HCT116 (cell line): ENCODE data around the gene NDUFS3. TPM values are rescaled to one million over a fixed set of nuclear protein-coding genes. Genes with fewer than 3 reads are reported as not detected.
"Not testable (repeated sequence)": the region's sequence is repeated elsewhere in the genome, so short reads cannot be mapped to it uniquely, and the experiment has no call there.

Source experiments
- ATAC-seq: fragments of 200-7000 bp; cut with Tn5 transposase; 2 replicates; pipeline ENCODE4 v1.9.1; 2020; ENCODE audit warnings: mild to moderate bottlenecking, moderate library complexity
- BruUV-seq: library from RNA; stranded (reverse); fragments of 400-500 nt; replicated peaks from 2 replicates; lab custom pipeline; 2021; lab: Mats Ljungman, UMichigan
- CTCF ChIA-PET: fragments of 300-600 bp; sonication (Branson Sonifier 250); formaldehyde crosslinking; loops from one replicate; lab custom pipeline; 2021; ENCODE audit warnings: antibody characterized with exemption; lab: Charles Lee
- POLR2A ChIA-PET: fragments of 300-600, 350-600 bp; sonication (Branson Sonifier 250); formaldehyde crosslinking; loops from one replicate; lab custom pipeline; 2021; ENCODE audit warnings: antibody characterized with exemption; lab: Charles Lee
- RAD21 ChIA-PET, 2 experiments: fragments of 300-600 bp; sonication (Branson Sonifier 250); formaldehyde crosslinking; loops; one replicate each; lab custom pipeline; 2023; ENCODE audit warnings: low total read pairs in 2 of 2; ENCODE audit not compliant: uncharacterized antibody in 2 of 2, unreplicated experiment in 2 of 2, low non-redundant PET in 1 of 2; lab: Charles Lee
- DNase-seq: peaks from one replicate; pipeline ENCODE4 v3.0.0-alpha.2; 2010; ENCODE audit warnings: low read depth, low spot score
- H2AFZ ChIP-seq: fragments of 200-600 bp; shearing (Covaris generic), sonication (generic); 2 replicates; pipeline ENCODE4 v1.6.1; 2017; ENCODE audit warnings: low read depth, mixed run types, mixed read lengths, antibody characterized with exemption, low read length; ENCODE audit not compliant: poor library complexity, severe bottlenecking
- H3K27ac ChIP-seq: 2 replicates; pipeline ENCODE4 v1.5.1; 2012; ENCODE audit warnings: low read depth, low read length
- H3K27me3 ChIP-seq: fragments of 200-600 bp; sonication (generic); 2 replicates; pipeline ENCODE4 v1.6.1; 2016; ENCODE audit warnings: mixed run types, low read length, mixed read lengths; ENCODE audit not compliant: insufficient read depth
- H3K36me3 ChIP-seq, 2 experiments: fragments of 200-500 bp in 1 of 2; fragments of 200-600 bp in 1 of 2; sonication (Bioruptor generic) in 1 of 2; sonication (generic) in 1 of 2; 2 replicates each; pipeline versions ENCODE4 v1.5.1 to v1.6.1; 2014 to 2016; ENCODE audit warnings: low read length in 2 of 2, inconsistent platforms in 1 of 2, mixed read lengths in 1 of 2, mixed run types in 1 of 2; ENCODE audit not compliant: insufficient read depth in 2 of 2, control insufficient read depth in 1 of 2
- H3K4me1 ChIP-seq, 2 experiments: fragments of 200-600 bp in 1 of 2; sonication (generic) in 1 of 2; 2 replicates each; pipeline versions ENCODE4 v1.5.1 to v1.6.1; 2012 to 2017; ENCODE audit warnings: low read length in 2 of 2, inconsistent platforms in 1 of 2, mild to moderate bottlenecking in 1 of 2, mixed read lengths in 1 of 2, mixed run types in 1 of 2, moderate library complexity in 1 of 2; ENCODE audit not compliant: insufficient read depth in 2 of 2, control insufficient read depth in 1 of 2
- H3K4me2 ChIP-seq: fragments of 200-600 bp; sonication (generic); 2 replicates; pipeline ENCODE4 v1.6.1; 2017; ENCODE audit warnings: mixed run types, low read length, mixed read lengths
- H3K4me3 ChIP-seq, 2 experiments: fragments of 200-600 bp in 1 of 2; sonication (generic) in 1 of 2; replicated peaks in 1 of 2; 2 replicates each; pipeline ENCODE4 v1.5.1; 2011 to 2016; ENCODE audit warnings: low read length in 2 of 2, control low read depth in 1 of 2, low read depth in 1 of 2, mild to moderate bottlenecking in 1 of 2, mixed read lengths in 1 of 2, mixed run types in 1 of 2
- H3K79me2 ChIP-seq: fragments of 200-600 bp; sonication (generic); 2 replicates; pipeline ENCODE4 v1.6.1; 2017; ENCODE audit warnings: mild to moderate bottlenecking, mixed run types, low read length, moderate library complexity, mixed read lengths; ENCODE audit not compliant: insufficient read depth
- H3K9ac ChIP-seq: fragments of 200-600 bp; sonication (generic); 2 replicates; pipeline ENCODE4 v1.6.1; 2016; ENCODE audit warnings: low read length, mixed read lengths
- H3K9me2 ChIP-seq: fragments of 200-600 bp; sonication (generic), shearing (Covaris generic); 2 replicates; pipeline ENCODE4 v1.6.1; 2017; ENCODE audit warnings: mixed run types, mild to moderate bottlenecking, moderate library complexity; ENCODE audit not compliant: insufficient read depth
- H3K9me3 ChIP-seq, 2 experiments: fragments of 200-500 bp in 1 of 2; fragments of 200-600 bp in 1 of 2; sonication (Bioruptor generic) in 1 of 2; sonication (generic) in 1 of 2; 2 replicates each; pipeline ENCODE4 v1.6.1; 2014 to 2017; ENCODE audit warnings: low read length in 2 of 2, mixed read lengths in 2 of 2, inconsistent platforms in 1 of 2, low read depth in 1 of 2, mild to moderate bottlenecking in 1 of 2, mixed run types in 1 of 2, moderate library complexity in 1 of 2; ENCODE audit not compliant: control insufficient read depth in 1 of 2, insufficient read depth in 1 of 2
- H4K20me1 ChIP-seq: fragments of 200-600 bp; sonication (generic), shearing (Covaris generic); 2 replicates; pipeline ENCODE4 v1.6.1; 2017; ENCODE audit warnings: mixed run types, mild to moderate bottlenecking, moderate library complexity; ENCODE audit not compliant: insufficient read depth
- CBX3 ChIP-seq: IDR thresholded peaks from 2 replicates; pipeline ENCODE4 v1.6.1; 2012; ENCODE audit warnings: low read depth
- EGR1 ChIP-seq: IDR thresholded peaks from 2 replicates; pipeline ENCODE4 v1.6.1; 2012; ENCODE audit warnings: low read depth
- EZH2 ChIP-seq: fragments of 200-600 bp; sonication (generic); IDR thresholded peaks from 2 replicates; pipeline ENCODE4 v1.6.1; 2017; ENCODE audit warnings: antibody characterized with exemption, mixed run types
- EZH2phosphoT487 ChIP-seq: fragments of 200-600 bp; IDR thresholded peaks from 2 replicates; pipeline ENCODE4 v1.6.1; 2018; ENCODE audit warnings: antibody characterized with exemption, borderline replicate concordance
- FOSL1 ChIP-seq: IDR thresholded peaks from 2 replicates; pipeline ENCODE4 v1.6.1; 2012; ENCODE audit warnings: low read depth
- JUND ChIP-seq: IDR thresholded peaks from 2 replicates; pipeline ENCODE4 v1.6.1; 2012
- POLR2A ChIP-seq: IDR thresholded peaks from 2 replicates; pipeline ENCODE4 v1.7.0; 2011; ENCODE audit warnings: borderline replicate concordance; ENCODE audit not compliant: insufficient read depth, insufficient read length; ENCODE audit errors: extremely low read depth
- POLR2AphosphoS5 ChIP-seq: IDR thresholded peaks from 2 replicates; pipeline ENCODE4 v1.6.1; 2011; ENCODE audit warnings: mild to moderate bottlenecking, low read depth, low read length, moderate library complexity
- RAD21 ChIP-seq: IDR thresholded peaks from 2 replicates; pipeline ENCODE4 v1.6.1; 2012; ENCODE audit warnings: low read depth, mild to moderate bottlenecking
- SIN3A ChIP-seq: IDR thresholded peaks from 2 replicates; pipeline ENCODE4 v1.6.1; 2012; ENCODE audit warnings: low read depth
- SP1 ChIP-seq: IDR thresholded peaks from 2 replicates; pipeline ENCODE4 v1.6.1; 2012; ENCODE audit warnings: low read depth
- SRF ChIP-seq: IDR thresholded peaks from 2 replicates; pipeline ENCODE4 v1.6.1; 2012; ENCODE audit warnings: low read depth
- TCF7L2 ChIP-seq: IDR thresholded peaks from 2 replicates; pipeline ENCODE4 v1.7.0; 2011; ENCODE audit warnings: borderline replicate concordance, inconsistent platforms; ENCODE audit not compliant: insufficient read depth, insufficient read length; ENCODE audit errors: extremely low read depth
- YY1 ChIP-seq: IDR thresholded peaks from 2 replicates; pipeline ENCODE4 v1.6.1; 2011; ENCODE audit warnings: low read length, low read depth, moderate library complexity, mild to moderate bottlenecking; ENCODE audit not compliant: insufficient replicate concordance; ENCODE audit errors: extremely low read depth
- ZFX ChIP-seq: fragments of 450-650 bp; IDR thresholded peaks from 2 replicates; pipeline ENCODE4 v1.6.1; 2017
- intact Hi-C: fragments of 100-400 bp; cut with micrococcal nuclease; formaldehyde crosslinking; loops from 2 replicates; pipeline ENCODE4 v1.10.0; 2022
- total RNA-seq: library from RNA; stranded (reverse); gene quantifications from one replicate; pipeline ENCODE4 v1.2.1, GENCODE V29; 2021; ENCODE audit not compliant: unreplicated experiment
- TF ChIP-seq, protein P1 (sequence below): IDR thresholded peaks from 2 replicates; pipeline ENCODE4 v1.6.1; 2011; ENCODE audit warnings: mild to moderate bottlenecking, low read length, moderate library complexity; ENCODE audit not compliant: insufficient replicate concordance; ENCODE audit errors: extremely low read depth
- TF ChIP-seq, protein P2 (sequence below): IDR thresholded peaks from 2 replicates; pipeline ENCODE4 v1.6.1; 2012; ENCODE audit warnings: low read depth

NDUFS3 gene
- total RNA-seq, 1 experiment from 2014 or later = 134 TPM

DNA sequence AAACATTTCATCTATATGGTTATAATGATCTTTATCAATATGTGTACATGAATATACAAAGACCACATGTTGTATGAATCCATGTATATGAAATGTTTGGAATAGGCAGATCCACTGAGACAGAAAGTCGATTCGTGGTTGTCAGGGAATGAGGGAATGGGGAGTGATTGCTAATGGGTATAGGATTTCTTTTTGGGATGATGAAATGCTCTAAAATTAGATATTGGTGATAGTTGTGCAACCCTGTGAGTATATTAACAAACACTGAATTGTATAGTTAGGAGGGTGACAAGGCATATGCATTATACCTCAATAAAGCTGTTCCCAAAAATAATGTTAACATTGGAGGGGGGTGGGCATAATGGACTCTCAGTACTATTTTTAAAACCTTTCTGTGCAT is 18.4 kb upstream of the NDUFS3 start:
- DNase-seq (no peak), ATAC-seq (no peak)
- H4K20me1 ChIP-seq = no peaks in the 10 kb centered on the region
- no peak overlapping the region for H3K4me2 ChIP-seq
- ChIA-PET CTCF (no interaction called here), POLR2A (no interaction called here), RAD21 (no interaction called here)
- BruUV-seq = no TSS peak
- H3K4me1 ChIP-seq = peaks cover 6 to 15% of the 10 kb centered on the region in 2 experiments
- H3K9ac ChIP-seq = no peak overlapping the region
- no peak overlapping the region for H3K4me3 ChIP-seq
- H2AFZ ChIP-seq = no peak overlapping the region
- no peak overlapping the region for H3K27ac ChIP-seq
- intact Hi-C loops = no loop called here
- H3K27me3 ChIP-seq = no peaks in the 10 kb centered on the region
- H3K36me3 ChIP-seq = no peaks in the 10 kb centered on the region
- TF ChIP-seq ZFX (no peak), RAD21 (no peak), CBX3 (no peak), EZH2 (no peak), EZH2phosphoT487 (no peak), SRF (no peak), POLR2A (no peak), YY1 (no peak), JUND (no peak), POLR2AphosphoS5 (no peak), TCF7L2 (no peak), SP1 (no peak), EGR1 (no peak), FOSL1 (no peak), SIN3A (no peak)
- TF ChIP-seq, protein P1, sequence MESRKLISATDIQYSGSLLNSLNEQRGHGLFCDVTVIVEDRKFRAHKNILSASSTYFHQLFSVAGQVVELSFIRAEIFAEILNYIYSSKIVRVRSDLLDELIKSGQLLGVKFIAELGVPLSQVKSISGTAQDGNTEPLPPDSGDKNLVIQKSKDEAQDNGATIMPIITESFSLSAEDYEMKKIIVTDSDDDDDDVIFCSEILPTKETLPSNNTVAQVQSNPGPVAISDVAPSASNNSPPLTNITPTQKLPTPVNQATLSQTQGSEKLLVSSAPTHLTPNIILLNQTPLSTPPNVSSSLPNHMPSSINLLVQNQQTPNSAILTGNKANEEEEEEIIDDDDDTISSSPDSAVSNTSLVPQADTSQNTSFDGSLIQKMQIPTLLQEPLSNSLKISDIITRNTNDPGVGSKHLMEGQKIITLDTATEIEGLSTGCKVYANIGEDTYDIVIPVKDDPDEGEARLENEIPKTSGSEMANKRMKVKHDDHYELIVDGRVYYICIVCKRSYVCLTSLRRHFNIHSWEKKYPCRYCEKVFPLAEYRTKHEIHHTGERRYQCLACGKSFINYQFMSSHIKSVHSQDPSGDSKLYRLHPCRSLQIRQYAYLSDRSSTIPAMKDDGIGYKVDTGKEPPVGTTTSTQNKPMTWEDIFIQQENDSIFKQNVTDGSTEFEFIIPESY = no peak
- TF ChIP-seq, protein P2, sequence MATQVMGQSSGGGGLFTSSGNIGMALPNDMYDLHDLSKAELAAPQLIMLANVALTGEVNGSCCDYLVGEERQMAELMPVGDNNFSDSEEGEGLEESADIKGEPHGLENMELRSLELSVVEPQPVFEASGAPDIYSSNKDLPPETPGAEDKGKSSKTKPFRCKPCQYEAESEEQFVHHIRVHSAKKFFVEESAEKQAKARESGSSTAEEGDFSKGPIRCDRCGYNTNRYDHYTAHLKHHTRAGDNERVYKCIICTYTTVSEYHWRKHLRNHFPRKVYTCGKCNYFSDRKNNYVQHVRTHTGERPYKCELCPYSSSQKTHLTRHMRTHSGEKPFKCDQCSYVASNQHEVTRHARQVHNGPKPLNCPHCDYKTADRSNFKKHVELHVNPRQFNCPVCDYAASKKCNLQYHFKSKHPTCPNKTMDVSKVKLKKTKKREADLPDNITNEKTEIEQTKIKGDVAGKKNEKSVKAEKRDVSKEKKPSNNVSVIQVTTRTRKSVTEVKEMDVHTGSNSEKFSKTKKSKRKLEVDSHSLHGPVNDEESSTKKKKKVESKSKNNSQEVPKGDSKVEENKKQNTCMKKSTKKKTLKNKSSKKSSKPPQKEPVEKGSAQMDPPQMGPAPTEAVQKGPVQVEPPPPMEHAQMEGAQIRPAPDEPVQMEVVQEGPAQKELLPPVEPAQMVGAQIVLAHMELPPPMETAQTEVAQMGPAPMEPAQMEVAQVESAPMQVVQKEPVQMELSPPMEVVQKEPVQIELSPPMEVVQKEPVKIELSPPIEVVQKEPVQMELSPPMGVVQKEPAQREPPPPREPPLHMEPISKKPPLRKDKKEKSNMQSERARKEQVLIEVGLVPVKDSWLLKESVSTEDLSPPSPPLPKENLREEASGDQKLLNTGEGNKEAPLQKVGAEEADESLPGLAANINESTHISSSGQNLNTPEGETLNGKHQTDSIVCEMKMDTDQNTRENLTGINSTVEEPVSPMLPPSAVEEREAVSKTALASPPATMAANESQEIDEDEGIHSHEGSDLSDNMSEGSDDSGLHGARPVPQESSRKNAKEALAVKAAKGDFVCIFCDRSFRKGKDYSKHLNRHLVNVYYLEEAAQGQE = no peak
- H3K9me2 ChIP-seq = no peaks in the 10 kb centered on the region
- no peaks in the 10 kb centered on the region for H3K9me3 ChIP-seq
- H3K79me2 ChIP-seq = no peaks in the 10 kb centered on the region; the same call in 1 of the 2 replicates

DNA sequence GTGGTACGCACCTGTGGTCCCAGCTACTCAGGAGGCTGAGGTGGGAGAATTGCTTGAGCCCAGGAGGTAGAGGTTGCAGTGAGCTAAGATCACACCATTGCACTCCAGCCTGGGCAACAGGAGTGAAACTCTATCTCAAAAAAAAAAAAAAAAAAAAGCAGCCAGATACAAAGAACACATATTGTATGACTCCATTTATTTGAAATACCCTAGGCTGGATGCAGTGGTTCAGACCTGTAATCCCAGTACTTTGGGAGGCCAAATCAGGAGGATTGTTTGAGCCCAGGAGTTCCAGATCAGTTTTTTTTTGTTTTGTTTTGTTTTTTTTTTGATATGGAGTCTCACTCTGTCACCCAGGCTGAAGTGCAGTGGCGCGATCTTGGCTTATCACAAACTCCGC is 16.5 kb upstream of the NDUFS3 start:
- H3K79me2 ChIP-seq = peaks cover 19% of the 10 kb centered on the region
- RAD21 ChIA-PET, H2AFZ ChIP-seq, CTCF ChIA-PET, H3K9me3 ChIP-seq, DNase-seq, H4K20me1 ChIP-seq, intact Hi-C loops, H3K27me3 ChIP-seq, POLR2A ChIA-PET, H3K4me3 ChIP-seq, H3K9ac ChIP-seq, H3K27ac ChIP-seq, H3K4me2 ChIP-seq, ATAC-seq, H3K9me2 ChIP-seq, H3K36me3 ChIP-seq, BruUV-seq: not testable (repeated sequence)
- peaks cover 6 to 22% of the 10 kb centered on the region in 2 experiments for H3K4me1 ChIP-seq
